Measurements from ENCODE around the gene ELL.
"Not testable (repeated sequence)": the region's sequence is repeated elsewhere in the genome, so short reads cannot be mapped to it uniquely, and the experiment has no call there.

ELL gene

DNA sequence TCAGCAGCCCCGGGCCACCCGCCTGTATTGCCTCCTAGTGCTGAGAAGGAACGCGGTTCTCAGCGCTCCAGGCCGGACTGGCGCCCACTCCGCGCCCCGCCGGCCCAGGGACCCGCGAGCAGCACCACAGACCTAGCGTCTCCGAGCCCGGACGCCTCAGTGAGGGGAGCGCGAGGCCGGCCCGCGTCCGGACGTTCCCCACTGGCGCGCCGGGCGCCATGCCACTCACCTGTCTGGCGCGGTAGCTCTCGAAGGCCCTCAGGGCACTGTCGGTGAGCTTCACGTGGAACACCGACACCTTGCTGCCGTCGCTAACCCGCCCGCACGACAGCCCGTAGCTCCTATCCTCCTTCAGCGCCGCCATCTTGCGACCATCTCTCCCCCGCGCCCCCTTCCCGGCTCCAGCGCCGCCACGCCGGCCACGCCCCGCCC lies at the start of gene ELL:
ELL (minus strand) TSS at position 379 of the 432 bp plus-strand sequence; CDS start at position 364, 15 bp downstream.
- no peak for DNase-seq (ENCODE audit: low read depth, low spot score)

DNA sequence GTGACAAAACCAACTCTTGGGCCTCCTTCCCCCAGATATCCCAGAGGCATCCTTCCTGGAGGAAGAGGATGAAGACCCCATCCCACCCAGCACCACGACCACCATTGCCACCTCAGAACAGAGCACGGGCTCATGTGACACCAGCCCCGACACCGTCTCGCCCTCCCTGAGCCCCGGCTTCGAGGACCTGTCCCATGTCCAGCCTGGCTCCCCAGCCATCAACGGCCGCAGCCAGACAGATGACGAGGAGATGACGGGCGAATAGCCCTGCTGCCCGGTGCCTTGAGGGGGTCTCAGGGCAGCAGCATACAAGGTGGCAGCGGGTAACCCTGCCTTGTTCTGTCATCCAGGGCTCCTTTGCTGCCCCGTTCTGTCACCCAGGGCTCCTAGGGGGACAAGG lies 46.5 kb upstream of the ELL start:
- no peak for DNase-seq (ENCODE audit: low read depth, low spot score)

DNA sequence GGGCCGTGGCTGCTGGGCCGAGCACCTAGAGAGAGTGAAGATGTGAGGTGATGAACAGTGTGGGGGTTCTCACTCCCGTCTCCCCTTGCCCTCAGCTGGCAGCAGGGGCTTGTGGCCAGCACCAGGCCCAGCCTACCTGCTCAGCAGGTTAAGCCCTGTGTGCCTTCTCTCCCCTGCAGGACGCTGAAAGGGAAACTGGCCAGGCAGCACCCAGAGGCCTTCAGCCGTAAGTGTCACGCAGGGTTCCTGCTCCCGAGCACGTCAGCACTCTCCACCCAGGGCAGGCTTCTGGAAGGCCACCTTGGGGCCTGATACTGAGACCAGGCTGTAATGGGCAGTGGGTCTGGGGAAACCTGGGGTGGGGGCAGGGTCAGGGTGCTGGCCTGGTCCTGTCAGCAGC lies 45.1 kb upstream of the ELL start:
- no peak for DNase-seq (ENCODE audit: low read depth, low spot score)

DNA sequence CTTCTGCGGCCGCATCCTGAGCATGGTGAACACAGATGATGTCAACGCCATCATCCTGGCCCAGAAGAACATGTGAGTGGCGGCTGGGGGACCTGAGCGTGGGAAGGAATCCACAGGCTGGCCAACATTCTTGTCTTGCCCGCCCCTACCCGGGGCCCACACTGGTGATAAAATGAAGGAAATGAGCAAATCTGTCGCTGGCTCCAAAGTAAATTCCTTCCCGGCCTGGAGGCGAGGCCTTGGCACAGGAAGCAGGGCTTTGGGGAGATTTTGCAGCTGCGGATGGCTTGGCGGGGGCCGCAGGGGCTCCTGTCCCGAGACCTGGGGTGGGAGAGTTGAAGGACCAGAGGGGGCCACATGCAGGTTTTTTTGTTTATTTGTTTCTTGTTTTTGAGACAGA lies 40.2 kb upstream of the ELL start:
- DNase-seq (ENCODE audit: low read depth, low spot score): peak; percentile 24

DNA sequence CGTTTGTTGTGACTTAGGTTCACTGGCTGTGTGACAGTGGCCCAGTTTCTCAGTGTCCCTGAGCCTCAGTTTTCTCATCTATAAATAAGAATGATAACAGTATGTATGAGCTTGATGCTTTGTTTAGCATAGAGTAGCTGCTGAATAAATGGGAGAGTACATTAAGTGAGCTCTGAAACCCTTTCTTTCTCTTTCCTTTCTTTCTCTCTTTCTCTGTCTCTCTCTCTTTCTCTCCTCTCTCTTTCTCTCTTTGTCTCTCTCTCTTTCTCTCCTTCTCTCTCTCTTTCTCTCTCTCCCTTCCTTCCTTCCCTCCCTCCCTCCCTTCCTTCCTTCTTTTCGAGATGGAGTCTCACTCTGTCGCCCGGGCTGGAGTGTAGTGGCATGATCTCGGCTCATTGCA lies 37.8 kb upstream of the ELL start:
- DNase-seq (ENCODE audit: low read depth, low spot score): no peak

DNA sequence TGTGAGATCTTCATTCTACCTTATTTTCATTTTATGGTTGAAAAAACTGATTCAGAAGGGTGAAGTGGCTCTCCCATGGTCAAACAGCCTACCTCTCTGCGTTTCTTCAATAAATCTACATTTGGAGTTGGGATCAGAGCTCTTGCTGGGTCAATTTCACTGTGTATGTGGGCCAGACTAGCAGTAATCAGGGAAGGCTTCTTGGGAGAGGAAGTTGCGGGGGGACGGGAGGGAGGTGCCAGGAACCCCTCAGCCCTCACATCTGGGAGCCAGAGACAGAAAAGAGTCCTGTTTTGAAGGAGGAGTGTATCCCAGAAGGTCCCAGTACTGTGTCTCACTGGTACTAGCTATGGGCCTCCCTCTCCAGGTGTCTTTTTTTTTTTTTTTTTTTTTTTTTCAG lies 36.7 kb upstream of the ELL start:
- DNase-seq (ENCODE audit: low read depth, low spot score): no peak

DNA sequence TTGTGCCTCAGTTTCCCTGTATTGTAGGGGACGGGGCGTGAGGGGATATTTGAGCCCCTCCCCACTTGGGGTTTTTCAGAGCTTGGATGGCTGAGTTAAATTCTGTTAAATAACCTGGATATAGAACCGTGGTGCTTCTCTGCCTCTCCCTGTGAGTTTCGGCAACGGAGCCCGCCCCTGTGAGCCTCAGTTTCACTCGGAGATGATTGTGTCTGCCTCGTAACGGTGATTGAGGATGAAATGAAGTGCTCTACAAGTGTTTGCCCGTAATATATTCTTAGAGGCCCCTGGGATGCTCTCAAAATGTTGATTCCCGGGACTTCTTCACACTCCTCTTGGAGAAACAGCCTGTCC lies 36.3 kb upstream of the ELL start:
- DNase-seq (ENCODE audit: low read depth, low spot score): no peak

DNA sequence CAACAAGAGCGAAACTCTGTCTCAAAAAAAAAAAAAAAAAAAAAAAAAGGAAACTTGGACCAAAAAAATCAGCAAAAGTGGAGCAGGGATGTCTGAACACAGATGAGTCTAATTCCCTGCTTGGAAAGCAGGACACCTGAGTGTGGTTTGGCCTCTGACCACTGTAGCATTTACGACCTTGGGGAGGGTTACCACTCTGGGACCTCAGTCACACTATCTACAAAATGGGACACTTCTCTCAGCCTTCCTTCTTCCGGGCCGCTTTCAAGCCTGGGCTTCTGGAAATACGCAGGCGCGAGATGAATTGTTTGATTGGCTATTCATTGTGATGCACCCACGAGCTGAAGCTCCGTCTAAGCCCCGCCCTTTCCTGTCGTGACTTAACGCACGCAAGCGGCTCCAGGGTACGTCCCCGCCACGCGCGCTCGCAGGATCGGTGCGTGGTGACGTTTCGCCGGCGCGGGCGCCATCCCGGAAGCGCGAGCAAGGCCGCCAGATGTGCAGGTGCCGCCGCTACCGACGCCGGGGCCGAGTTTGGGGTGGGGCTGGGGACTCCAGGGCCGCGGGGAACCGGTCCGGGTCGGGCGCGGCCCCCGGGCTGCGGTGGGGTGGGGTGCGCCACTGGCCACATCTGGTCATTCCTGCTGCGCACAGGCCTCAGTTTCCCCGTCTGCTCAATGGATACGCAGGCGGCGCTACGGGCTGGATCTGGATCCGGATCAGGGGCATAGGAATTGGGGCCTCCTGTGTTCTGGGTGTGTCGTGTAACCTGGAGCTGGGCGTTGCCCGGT lies 35.7 kb upstream of the ELL start, which contains the start of gene KXD1:
KXD1 (plus strand) TSS at position 460 of the 791 bp plus-strand sequence. CDS start 4,187 bp downstream, outside the sequence.
- DNase-seq (ENCODE audit: low read depth, low spot score): peak; percentile 98

DNA sequence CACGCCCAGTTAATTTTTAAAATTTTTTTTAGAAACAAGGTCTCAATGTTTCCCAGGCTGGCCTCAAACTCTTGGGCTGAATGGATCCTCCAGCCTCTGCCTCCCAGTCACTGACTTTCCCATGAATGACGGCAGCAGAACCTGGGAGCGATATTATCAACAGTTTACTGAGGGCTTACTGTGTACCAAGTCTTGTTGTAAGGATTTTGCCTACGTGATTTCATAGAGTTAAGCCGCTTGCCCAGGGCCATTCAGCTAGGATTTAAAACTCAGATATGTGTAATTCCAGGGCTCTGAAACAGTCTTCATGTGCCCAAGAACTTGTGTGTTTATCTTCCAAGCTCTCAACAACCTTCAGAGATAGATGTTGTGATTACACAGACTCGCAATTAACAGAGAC lies 29.8 kb upstream of the ELL start:
- DNase-seq (ENCODE audit: low read depth, low spot score): no peak

DNA sequence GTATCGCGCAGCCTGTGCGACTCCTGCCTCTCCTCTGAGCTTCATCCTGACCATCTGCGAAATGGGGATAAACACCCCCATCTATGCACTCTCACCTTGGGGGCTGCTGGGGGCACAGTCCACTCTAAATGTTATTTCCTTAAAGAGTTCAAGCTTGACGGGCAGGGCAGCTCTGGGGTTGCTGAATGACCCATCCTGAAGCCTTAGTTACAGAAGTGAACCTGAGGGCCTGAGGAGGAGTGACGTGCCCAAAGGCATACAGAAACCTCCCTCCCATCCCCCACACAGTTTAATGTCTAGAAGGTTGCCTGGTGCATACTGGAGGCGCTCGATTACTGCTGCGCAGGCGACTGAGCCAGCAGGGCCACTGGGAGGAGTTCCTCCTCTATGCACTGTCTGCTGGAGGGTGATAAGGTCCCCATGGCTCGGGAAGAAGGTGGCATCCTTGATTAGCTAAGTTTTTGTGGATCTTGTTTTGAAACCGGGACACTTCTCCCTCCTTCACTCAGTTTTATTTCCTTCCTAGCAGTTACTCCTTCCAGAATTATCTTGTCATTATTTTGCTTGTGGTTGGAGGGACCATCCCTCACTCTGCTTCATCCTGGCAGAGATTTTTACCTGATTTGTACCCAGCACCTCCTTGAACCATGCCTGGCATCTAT lies 22.1 kb upstream of the ELL start:
- peak; percentile 49 for DNase-seq (ENCODE audit: low read depth, low spot score)

DNA sequence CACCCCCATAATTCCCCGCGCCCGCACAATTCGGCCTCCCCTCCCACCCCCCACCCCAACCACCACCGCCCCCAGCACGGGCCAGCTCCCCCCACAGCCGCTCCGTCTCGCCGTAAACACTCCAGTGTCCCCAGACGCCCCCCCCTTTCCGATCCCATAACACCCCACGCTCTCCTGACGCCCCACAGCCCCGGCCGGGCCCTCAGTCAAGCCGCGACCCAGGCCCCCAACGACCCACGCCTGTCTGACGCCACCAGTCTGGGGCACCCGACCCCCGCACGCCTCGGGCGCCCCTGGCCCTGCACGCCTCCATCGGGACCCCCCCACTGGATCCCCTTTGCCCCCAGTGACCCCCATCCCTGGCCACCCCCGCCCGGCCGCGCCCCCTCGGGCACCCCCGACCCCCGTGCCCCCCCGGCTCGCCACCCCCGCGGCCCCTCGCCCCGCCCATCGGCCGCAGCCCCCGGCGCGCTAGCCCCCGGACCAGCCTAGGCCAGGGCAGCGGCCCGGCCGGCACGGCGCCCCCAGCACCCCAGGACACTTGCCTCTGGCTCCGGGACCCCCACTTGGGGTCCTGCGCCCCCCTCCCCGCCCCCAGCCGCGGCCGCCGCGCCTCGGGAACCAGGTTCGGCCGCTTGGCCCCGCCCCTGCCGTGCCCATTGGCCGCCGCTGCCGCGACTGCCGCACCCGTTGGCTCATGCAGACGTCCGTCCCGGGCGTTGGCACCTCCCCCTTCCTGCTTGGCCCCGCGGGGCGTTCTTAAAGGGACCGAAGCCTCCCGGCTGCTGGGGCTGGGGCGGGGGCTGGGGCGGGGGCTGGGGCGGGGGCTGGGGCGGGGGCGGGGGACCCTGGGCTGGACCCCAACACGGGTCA lies 21.3 kb upstream of the ELL start, which contains the start of gene FKBP8:
FKBP8 (minus strand) TSS at position 633 of the 873 bp plus-strand sequence. CDS start 1,603 bp downstream, outside the sequence.
- DNase-seq (ENCODE audit: low read depth, low spot score): peak; percentile 96

DNA sequence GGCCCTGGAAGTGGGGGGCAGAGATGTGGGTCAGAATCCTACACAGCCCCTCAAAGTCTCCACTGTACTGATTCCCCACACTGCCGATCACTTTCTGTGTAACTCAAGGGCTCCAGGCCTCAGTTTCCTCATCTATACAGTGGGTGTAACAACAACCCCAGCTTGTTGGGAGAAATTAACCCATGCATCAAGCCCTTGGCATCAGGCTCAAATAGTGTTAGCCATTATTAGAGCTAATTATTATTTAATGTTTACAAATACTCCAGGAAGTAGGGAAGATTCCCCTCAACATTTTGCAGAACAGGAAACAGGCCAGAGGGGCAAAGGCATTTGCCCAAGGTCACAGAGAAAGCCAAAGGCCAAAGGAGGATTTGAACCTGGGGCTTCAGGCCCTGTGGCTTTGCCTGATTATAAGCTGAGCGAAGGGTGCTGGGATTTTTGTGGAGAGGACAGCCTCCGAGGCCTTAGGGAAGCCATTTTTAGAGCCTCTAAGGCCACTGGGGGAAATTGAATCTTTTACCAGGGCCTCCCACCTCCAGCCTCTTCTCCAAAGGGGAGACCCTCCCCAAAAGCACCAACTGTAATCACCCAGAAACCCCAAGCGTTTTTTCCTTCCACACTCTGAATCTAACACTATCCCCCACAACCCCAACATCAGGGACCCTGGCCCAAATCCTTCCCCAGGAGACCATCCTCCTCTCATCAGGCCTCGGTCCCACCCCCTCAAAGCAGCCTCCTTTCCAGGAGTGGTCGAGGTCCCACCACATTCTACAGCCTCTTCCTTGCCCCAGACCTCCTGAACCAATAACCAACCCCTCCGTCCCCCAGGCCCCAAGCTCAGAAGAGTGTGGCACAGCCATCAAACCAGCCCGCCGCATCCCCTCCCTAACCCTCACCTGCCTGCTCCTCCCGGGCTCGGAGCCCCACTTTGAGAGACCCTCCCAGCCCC lies 20.4 kb upstream of the ELL start:
- peak; percentile 21 for DNase-seq (ENCODE audit: low read depth, low spot score)

DNA sequence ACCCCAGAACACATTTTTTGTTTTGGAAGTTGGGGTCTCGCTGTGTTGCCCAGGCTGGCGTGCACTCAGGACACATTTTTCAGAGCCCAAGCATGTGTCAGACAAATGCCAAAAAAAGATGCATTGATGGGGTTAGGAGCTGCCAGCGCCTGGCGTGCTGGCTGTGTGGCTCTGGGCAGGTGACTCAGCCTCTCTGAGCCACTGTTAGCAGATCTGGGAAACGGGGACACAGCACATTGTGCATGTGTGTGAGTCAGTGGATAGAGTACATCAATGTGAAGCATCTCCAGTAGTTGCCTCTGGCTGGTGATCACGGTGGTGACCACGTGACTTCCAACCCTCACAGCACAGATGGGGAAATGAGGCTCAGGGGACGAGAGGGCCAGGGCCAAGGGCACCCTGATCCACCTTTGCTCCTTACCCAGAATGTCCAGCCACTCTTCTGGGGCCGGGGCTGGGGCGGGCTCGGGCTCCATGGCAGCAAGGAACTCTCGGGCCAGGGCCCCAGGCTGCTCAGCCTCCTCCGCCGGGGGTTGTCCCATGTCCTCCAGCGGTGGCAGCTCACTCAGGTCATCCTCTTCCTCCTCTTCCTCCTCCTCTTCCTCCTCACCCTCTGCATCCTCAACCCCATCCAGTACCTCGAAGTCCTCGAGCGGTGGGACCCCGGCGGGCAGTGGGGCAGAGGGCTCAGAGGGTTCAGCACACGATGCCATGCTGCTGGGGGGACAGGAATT lies 19.6 kb upstream of the ELL start:
- no peak for DNase-seq (ENCODE audit: low read depth, low spot score)

DNA sequence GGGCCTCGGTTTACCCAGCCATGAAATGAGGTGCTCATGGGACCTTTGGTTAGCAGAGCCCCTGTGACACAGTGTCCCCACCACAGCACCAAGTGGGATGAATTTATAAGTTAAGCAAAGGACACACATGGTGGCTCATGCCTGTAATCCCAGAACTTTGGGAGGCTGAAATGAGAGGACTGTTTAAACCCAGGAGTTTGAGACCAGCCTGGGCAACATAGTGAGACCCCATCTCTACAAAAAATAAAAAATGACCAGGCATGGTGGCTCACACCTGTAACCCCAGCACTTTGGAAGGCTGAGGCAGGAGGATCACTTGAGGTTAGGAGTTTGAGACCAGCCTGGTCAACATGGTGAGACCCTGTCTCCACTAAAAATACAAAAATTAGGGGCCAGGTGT lies 18.3 kb upstream of the ELL start:
- DNase-seq (ENCODE audit: low read depth, low spot score): not testable (repeated sequence)

DNA sequence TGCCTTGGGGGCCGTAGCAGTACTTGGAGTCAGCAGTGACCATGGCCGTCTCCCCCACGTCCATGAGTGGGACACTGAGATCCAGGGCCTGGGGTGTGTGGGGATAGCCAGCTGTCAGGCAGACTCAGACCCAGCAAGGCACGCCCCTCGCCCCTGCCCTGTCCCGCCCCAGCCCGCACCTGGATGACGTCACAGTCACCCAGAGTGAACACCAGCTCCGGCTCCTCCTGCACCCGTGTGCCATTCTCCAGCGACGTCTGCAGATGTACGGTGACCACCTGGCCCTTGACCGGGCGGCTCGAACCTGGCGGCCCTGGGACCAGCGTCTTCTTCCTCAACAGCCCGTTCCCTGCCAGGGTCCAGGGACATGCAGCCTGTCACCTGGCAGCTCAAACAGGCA lies 17.5 kb upstream of the ELL start:
- DNase-seq (ENCODE audit: low read depth, low spot score): no peak

DNA sequence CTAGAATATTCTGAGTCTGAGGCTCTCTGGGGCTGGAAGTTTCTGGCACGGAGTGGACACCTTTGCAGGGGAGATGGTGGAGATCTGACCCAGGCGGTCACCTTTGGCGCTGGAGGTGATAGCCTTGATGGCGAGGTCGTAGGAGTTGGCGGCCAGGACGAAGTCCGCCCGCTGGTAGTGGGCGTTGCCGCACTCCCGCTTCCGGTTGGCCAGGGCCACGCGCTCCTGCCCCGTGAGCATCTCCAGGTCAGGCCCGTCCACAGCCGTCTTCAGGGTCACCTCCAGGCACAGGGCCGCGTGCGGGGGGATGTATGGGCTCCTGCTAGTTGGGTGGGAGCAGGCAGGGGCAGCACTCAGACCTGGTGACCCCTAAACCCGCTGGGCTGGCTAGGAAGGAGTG lies 16.2 kb upstream of the ELL start:
- DNase-seq (ENCODE audit: low read depth, low spot score): no peak

DNA sequence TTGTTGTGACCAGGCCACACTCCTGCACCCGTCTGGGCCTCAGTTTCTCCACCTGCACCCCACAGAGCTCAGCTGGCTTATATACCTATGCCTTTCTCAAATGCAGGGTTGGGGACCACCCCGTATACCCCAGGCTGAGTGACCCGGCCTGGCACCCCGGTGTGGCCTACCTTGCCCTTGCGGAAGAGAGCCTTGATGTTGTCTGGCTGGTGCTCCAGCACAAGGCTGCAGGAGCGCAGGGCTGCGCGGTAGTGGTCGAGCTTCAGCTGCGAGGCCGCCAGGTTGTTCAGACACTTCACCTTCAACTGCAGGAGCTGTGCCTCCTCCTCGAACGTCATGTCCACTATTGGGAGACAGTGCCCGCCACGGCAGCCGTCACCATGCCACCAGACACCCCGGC lies 15.6 kb upstream of the ELL start:
- DNase-seq (ENCODE audit: low read depth, low spot score): no peak

DNA sequence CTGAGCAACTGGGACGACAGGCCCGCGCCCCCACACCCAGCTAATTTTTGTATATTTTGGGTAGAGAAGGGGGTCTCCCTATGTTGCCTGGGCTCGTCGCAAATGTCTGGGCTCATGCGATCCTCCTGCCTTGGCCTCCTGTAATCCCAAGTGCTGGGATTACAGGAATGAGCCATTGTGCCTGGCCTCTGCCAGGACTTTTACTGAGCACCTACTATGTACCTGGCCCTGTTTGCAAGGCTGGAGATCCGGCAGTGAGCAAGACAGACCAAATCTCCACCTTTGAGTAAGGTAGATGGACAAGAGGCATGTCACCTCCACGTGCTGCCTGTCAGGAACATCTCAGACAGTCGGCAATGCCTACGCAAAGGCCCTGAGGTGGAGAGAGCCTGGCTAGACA lies 14.6 kb upstream of the ELL start:
- DNase-seq (ENCODE audit: low read depth, low spot score): no peak

DNA sequence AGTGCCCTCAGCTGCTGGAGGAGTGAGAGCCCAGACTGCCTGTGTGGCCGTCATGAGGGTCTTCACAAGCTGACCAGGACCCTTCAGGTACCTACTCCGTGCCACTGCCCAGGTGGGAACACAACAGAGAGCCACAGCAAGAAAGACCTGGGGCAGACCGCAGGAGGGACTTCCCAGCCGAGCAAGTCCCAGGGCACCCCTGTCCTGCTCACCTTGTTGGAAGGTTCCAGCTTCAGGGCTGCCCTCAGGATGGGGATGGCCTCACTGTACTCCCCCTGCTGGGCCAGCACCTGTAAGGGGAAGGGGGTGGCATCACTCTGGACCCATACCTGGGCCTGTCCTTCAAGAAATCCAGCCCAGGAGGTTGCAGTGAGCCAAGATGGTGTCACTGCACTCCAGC lies 11.2 kb upstream of the ELL start:
- no peak for DNase-seq (ENCODE audit: low read depth, low spot score)

DNA sequence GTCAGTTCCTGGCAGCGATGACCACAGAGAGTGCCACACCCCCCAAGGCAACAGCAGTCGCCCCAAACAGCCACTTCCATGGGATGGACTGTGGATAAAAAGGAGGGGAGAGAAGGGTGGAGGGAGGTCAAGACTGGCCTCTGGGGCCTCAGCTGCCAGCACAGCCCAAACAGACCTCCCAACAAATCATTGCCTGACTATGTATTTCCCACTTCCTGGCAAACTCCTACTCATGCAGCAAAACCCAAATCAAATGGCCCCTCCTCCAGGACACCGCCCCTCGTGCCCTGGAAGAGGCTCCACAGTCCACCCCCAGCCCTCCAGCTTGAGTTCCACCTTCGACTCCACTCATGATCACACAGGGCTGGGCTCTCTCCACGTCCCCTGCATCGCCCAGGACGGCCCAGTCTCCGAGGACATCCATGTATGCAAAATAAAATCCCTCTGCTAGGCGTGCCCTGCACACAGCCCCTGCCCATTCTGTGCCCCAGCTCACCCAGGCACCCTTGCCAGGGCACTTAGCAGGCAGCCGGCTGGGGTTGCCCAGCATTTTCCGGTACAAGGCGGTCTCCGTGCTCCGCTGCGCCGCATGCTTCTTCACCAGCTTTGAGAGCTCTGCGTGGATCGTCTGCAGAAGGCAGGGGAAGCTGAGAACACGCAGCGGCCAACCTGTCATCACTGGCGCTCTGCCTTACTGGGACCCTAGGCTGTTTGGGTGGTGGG lies 10.5 kb upstream of the ELL start:
- no peak for DNase-seq (ENCODE audit: low read depth, low spot score)

Measured in astrocyte of the hippocampus (primary cell).